HEK293 (cell line): Measurements from ENCODE around the gene RNF222.

Source experiments
- BCL11A ChIP-seq: fragments of 450-650 bp; formaldehyde crosslinking; IDR thresholded peaks from 2 replicates; pipeline ENCODE4 v1.5.1; 2016; ENCODE audit warnings: low read depth, missing biosample characterization, missing genetic modification characterization
- SALL2 ChIP-seq: fragments of 450-650 bp; formaldehyde crosslinking; IDR thresholded peaks from 2 replicates; pipeline ENCODE4 v1.5.0; 2017; ENCODE audit warnings: missing biosample characterization, mild to moderate bottlenecking, missing genetic modification characterization, borderline replicate concordance
- SETDB1 ChIP-seq: IDR thresholded peaks from one replicate; pipeline ENCODE4 v1.6.1; 2017; ENCODE audit warnings: mild to moderate bottlenecking, low read length, moderate library complexity, mixed read lengths; ENCODE audit not compliant: insufficient read length
- ZBTB21 ChIP-seq: fragments of 450-650 bp; formaldehyde crosslinking; IDR thresholded peaks from 2 replicates; pipeline ENCODE4 v1.5.1; 2017; ENCODE audit warnings: missing biosample characterization, missing genetic modification characterization
- ZFP41 ChIP-seq: fragments of 450-650 bp; formaldehyde crosslinking; IDR thresholded peaks from 2 replicates; pipeline ENCODE4 v1.5.1; 2016; ENCODE audit warnings: missing biosample characterization, missing genetic modification characterization, borderline replicate concordance
- ZNF140 ChIP-seq: fragments of 450-650 bp; formaldehyde crosslinking; IDR thresholded peaks from 2 replicates; pipeline ENCODE4 v1.5.1; 2016; ENCODE audit warnings: missing biosample characterization, missing genetic modification characterization
- ZNF274 ChIP-seq, 2 experiments: fragments of 200-500 bp in 1 of 2; fragments of 450-650 bp in 1 of 2; sonication (Bioruptor generic) in 1 of 2; formaldehyde crosslinking in 1 of 2; IDR thresholded peaks; 2 replicates each; pipeline versions ENCODE4 v1.5.1 to v1.6.1; 2014 to 2016; ENCODE audit warnings: borderline replicate concordance in 1 of 2, inconsistent platforms in 1 of 2, low read length in 1 of 2, missing biosample characterization in 1 of 2, missing genetic modification characterization in 1 of 2
- ZNF354C ChIP-seq: fragments of 450-650 bp; formaldehyde crosslinking; IDR thresholded peaks from 2 replicates; pipeline ENCODE4 v1.5.1; 2016; ENCODE audit warnings: missing biosample characterization, missing genetic modification characterization, low read depth, borderline replicate concordance
- ZNF530 ChIP-seq: fragments of 450-650 bp; formaldehyde crosslinking; IDR thresholded peaks from 2 replicates; pipeline ENCODE4 v1.5.1; 2016; ENCODE audit warnings: low read depth, missing biosample characterization, missing genetic modification characterization
- ZNF670 ChIP-seq: fragments of 450-650 bp; formaldehyde crosslinking; IDR thresholded peaks from 2 replicates; pipeline ENCODE4 v1.5.1; 2016; ENCODE audit warnings: missing biosample characterization, missing genetic modification characterization, low read depth
- TF ChIP-seq, protein P1 (sequence below): fragments of 450-650 bp; formaldehyde crosslinking; IDR thresholded peaks from 2 replicates; pipeline ENCODE4 v1.5.1; 2016; ENCODE audit warnings: missing biosample characterization, missing genetic modification characterization
- TF ChIP-seq, protein P2 (sequence below): fragments of 450-650 bp; formaldehyde crosslinking; IDR thresholded peaks from 2 replicates; pipeline ENCODE4 v1.5.1; 2016; ENCODE audit warnings: missing biosample characterization, missing genetic modification characterization
- TF ChIP-seq, protein P3 (sequence below): fragments of 450-650 bp; formaldehyde crosslinking; conservative IDR thresholded peaks from 2 replicates; pipeline ENCODE4 v1.5.1; 2016; ENCODE audit warnings: low read depth, missing biosample characterization, missing genetic modification characterization

DNA sequence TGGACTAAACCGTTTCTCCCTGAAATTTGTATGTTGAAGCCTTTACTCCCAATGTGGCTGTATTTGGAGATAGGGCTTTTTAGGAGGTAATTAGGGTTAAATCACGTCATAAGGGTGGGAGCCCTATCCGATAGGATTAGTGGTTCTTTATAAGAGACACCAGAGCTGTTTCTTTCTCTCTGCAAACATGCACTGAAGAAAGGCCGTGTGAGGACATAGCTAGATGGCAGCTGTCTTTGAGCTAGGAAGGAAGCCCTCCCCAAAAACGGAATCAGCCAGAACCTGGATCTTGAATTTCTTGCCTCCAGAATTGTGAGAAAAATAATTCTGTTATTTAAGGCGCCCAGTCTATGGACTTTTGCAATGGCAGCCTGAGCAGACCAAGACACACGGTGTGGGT is 43.9 kb downstream of the RNF222 start:
- TF ChIP-seq, protein P1, sequence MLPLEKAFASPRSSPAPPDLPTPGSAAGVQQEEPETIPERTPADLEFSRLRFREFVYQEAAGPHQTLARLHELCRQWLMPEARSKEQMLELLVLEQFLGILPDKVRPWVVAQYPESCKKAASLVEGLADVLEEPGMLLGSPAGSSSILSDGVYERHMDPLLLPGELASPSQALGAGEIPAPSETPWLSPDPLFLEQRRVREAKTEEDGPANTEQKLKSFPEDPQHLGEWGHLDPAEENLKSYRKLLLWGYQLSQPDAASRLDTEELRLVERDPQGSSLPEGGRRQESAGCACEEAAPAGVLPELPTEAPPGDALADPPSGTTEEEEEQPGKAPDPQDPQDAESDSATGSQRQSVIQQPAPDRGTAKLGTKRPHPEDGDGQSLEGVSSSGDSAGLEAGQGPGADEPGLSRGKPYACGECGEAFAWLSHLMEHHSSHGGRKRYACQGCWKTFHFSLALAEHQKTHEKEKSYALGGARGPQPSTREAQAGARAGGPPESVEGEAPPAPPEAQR (tag by site-specific recombination), result no peak
- TF ChIP-seq, protein P2, sequence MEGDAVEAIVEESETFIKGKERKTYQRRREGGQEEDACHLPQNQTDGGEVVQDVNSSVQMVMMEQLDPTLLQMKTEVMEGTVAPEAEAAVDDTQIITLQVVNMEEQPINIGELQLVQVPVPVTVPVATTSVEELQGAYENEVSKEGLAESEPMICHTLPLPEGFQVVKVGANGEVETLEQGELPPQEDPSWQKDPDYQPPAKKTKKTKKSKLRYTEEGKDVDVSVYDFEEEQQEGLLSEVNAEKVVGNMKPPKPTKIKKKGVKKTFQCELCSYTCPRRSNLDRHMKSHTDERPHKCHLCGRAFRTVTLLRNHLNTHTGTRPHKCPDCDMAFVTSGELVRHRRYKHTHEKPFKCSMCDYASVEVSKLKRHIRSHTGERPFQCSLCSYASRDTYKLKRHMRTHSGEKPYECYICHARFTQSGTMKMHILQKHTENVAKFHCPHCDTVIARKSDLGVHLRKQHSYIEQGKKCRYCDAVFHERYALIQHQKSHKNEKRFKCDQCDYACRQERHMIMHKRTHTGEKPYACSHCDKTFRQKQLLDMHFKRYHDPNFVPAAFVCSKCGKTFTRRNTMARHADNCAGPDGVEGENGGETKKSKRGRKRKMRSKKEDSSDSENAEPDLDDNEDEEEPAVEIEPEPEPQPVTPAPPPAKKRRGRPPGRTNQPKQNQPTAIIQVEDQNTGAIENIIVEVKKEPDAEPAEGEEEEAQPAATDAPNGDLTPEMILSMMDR (tag by site-specific recombination), result no peak
- TF ChIP-seq, protein P3, sequence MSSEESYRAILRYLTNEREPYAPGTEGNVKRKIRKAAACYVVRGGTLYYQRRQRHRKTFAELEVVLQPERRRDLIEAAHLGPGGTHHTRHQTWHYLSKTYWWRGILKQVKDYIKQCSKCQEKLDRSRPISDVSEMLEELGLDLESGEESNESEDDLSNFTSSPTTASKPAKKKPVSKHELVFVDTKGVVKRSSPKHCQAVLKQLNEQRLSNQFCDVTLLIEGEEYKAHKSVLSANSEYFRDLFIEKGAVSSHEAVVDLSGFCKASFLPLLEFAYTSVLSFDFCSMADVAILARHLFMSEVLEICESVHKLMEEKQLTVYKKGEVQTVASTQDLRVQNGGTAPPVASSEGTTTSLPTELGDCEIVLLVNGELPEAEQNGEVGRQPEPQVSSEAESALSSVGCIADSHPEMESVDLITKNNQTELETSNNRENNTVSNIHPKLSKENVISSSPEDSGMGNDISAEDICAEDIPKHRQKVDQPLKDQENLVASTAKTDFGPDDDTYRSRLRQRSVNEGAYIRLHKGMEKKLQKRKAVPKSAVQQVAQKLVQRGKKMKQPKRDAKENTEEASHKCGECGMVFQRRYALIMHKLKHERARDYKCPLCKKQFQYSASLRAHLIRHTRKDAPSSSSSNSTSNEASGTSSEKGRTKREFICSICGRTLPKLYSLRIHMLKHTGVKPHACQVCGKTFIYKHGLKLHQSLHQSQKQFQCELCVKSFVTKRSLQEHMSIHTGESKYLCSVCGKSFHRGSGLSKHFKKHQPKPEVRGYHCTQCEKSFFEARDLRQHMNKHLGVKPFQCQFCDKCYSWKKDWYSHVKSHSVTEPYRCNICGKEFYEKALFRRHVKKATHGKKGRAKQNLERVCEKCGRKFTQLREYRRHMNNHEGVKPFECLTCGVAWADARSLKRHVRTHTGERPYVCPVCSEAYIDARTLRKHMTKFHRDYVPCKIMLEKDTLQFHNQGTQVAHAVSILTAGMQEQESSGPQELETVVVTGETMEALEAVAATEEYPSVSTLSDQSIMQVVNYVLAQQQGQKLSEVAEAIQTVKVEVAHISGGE, result no peak
- TF ChIP-seq SALL2, result no peak
- TF ChIP-seq ZNF140 (tag by site-specific recombination), result no peak
- no peak for TF ChIP-seq ZFP41 (tag by site-specific recombination)
- no peak for TF ChIP-seq ZNF274 (IDR thresholded peaks at IDR 0.05; ENCODE audit: low read length)
- no peak for TF ChIP-seq ZNF274 (tag by site-specific recombination; IDR thresholded peaks at IDR 0.05; ENCODE audit: borderline replicate concordance)
- no peak for TF ChIP-seq ZNF354C (tag by site-specific recombination)
- TF ChIP-seq ZNF670 (tag by site-specific recombination), result no peak
- no peak for TF ChIP-seq ZNF530 (tag by site-specific recombination)
- TF ChIP-seq SETDB1, result no peak
- TF ChIP-seq ZBTB21 (tag by site-specific recombination), result no peak
- TF ChIP-seq BCL11A (tag by site-specific recombination), result no peak
